SJSA1 (cell line): ENCODE data around the gene CPNE6. TPM values are rescaled to one million over a fixed set of nuclear protein-coding genes. Genes with fewer than 3 reads are reported as not detected.

Experiments
- DNase-seq, 2 experiments: peaks; one replicate each; pipeline ENCODE4 v3.0.0-alpha.2; 2015 to 2020; ENCODE audit warnings: low spot score in 2 of 2, low read depth in 1 of 2
- H3K27ac ChIP-seq: fragments of 250-450 bp; sonication (Bioruptor Pico); 2 replicates; pipeline ENCODE4 v1.5.1; 2020; ENCODE audit warnings: mild to moderate bottlenecking, moderate library complexity
- H3K27me3 ChIP-seq: fragments of 250-450 bp; sonication (Bioruptor Pico); replicated peaks from 2 replicates; pipeline ENCODE4 v1.5.1; 2020; ENCODE audit warnings: mild to moderate bottlenecking, moderate library complexity
- H3K36me3 ChIP-seq: fragments of 250-450 bp; sonication (Bioruptor Pico); 2 replicates; pipeline ENCODE4 v1.5.1; 2020; ENCODE audit warnings: mild to moderate bottlenecking
- H3K4me1 ChIP-seq: fragments of 250-450 bp; sonication (Bioruptor Pico); replicated peaks from 2 replicates; pipeline ENCODE4 v1.6.1; 2021; ENCODE audit warnings: mild to moderate bottlenecking
- H3K4me3 ChIP-seq: fragments of 250-450 bp; sonication (Bioruptor Pico); 2 replicates; pipeline ENCODE4 v1.5.1; 2020; ENCODE audit warnings: mild to moderate bottlenecking
- H3K9me3 ChIP-seq: fragments of 250-450 bp; sonication (Bioruptor Pico); replicated peaks from 2 replicates; pipeline ENCODE4 v1.5.1; 2020; ENCODE audit warnings: mild to moderate bottlenecking
- total RNA-seq: library from RNA; depleted of rRNA; stranded (reverse); fragments of >200 nt; shearing (Covaris generic); gene quantifications from 2 replicates; pipeline ENCODE4 v1.2.3, GENCODE V29; 2014; rRNA removed

Gene CPNE6
- total RNA-seq, 1 experiment from 2014 or later: not detected

DNA sequence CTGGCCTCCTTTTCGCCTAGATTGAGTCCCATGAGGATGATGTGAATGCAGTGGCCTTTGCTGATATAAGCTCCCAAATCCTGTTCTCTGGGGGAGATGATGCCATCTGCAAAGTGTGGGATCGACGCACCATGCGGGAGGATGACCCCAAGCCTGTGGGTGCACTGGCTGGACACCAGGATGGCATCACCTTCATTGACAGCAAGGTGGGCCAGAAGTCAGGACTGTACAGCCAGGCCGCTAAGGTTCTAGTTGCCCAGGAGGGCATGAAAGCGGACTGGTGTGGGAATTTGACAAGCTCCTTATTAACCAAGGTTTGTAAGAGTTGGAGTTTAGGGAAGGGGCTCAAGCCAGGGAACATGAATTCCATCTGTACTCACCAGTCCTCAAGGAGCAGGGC is 48.3 kb downstream of the CPNE6 start:
- Histone ChIP-seq H3K27ac (no peak overlapping the region), H3K9me3 (no peaks in the 10 kb centered on the region), H3K27me3 (no peaks in the 10 kb centered on the region), H3K36me3 (peaks cover 30% of the 10 kb centered on the region), H3K4me3 (no peak overlapping the region), H3K4me1 (peaks cover 7% of the 10 kb centered on the region)
- no peak for DNase-seq

DNA sequence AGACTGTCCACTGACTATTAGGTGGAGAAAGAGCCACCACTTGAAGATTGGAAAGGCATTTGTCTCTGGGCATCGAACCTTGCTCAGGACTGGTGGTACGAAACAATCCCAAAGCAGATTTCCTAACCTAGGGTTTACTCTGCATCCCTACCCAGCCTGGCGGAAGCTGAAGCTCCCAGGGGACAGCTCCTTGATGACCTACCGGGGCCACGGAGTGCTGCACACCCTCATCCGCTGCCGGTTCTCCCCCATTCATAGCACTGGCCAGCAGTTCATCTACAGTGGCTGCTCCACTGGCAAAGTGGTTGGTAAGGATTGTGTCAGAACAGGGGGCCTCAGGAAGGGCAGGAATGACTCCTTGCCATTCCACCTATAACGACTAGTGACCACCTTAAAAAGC is 49.8 kb downstream of the CPNE6 start:
- H3K27ac ChIP-seq: no peak overlapping the region
- H3K4me3 ChIP-seq: no peak overlapping the region
- no peak for DNase-seq
- peaks cover 30% of the 10 kb centered on the region for H3K36me3 ChIP-seq
- H3K4me1 ChIP-seq: no peaks in the 10 kb centered on the region
- H3K9me3 ChIP-seq: no peaks in the 10 kb centered on the region
- H3K27me3 ChIP-seq: no peaks in the 10 kb centered on the region

DNA sequence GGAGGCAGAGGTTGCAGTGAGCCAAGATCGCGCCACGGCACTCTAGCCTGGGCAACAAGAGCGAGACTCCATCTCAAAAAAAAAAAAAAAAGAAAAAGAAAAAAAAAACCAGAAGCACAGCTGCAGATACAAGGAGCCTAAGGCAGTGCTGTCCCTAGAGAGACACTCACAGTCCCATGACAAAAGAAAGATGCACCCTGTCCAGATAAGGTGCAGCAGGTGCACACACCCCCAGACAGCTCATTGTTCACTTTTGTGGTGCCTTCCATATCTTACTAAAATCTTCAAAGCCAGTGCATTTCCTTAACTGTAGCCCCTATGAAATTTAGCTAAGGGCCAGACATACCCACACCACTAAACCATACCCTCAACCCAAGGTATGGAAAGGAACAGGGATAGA is 51.1 kb downstream of the CPNE6 start:
- Histone ChIP-seq H3K27ac (no peak overlapping the region), H3K4me1 (no peaks in the 10 kb centered on the region), H3K9me3 (no peaks in the 10 kb centered on the region), H3K4me3 (no peak overlapping the region), H3K27me3 (no peaks in the 10 kb centered on the region), H3K36me3 (peaks cover 20% of the 10 kb centered on the region)
- no peak for DNase-seq

DNA sequence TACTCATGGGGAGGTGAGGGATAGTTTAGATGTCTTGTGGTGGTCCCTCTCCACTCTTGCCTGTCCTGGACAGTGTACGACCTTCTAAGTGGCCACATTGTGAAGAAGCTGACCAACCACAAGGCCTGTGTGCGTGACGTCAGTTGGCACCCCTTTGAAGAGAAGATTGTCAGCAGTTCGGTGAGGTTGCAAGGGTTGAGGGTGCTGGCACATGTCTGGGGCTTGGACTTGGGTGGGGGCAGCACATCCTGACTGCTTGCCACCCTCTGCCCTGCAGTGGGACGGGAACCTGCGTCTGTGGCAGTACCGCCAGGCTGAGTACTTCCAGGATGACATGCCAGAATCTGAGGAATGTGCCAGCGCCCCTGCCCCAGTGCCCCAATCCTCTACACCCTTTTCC is 51.5 kb downstream of the CPNE6 start:
- no peaks in the 10 kb centered on the region for H3K27me3 ChIP-seq
- H3K27ac ChIP-seq: no peak overlapping the region
- H3K9me3 ChIP-seq: no peaks in the 10 kb centered on the region
- H3K36me3 ChIP-seq: peaks cover 18% of the 10 kb centered on the region
- no peak for DNase-seq
- H3K4me1 ChIP-seq: no peaks in the 10 kb centered on the region
- no peak overlapping the region for H3K4me3 ChIP-seq

DNA sequence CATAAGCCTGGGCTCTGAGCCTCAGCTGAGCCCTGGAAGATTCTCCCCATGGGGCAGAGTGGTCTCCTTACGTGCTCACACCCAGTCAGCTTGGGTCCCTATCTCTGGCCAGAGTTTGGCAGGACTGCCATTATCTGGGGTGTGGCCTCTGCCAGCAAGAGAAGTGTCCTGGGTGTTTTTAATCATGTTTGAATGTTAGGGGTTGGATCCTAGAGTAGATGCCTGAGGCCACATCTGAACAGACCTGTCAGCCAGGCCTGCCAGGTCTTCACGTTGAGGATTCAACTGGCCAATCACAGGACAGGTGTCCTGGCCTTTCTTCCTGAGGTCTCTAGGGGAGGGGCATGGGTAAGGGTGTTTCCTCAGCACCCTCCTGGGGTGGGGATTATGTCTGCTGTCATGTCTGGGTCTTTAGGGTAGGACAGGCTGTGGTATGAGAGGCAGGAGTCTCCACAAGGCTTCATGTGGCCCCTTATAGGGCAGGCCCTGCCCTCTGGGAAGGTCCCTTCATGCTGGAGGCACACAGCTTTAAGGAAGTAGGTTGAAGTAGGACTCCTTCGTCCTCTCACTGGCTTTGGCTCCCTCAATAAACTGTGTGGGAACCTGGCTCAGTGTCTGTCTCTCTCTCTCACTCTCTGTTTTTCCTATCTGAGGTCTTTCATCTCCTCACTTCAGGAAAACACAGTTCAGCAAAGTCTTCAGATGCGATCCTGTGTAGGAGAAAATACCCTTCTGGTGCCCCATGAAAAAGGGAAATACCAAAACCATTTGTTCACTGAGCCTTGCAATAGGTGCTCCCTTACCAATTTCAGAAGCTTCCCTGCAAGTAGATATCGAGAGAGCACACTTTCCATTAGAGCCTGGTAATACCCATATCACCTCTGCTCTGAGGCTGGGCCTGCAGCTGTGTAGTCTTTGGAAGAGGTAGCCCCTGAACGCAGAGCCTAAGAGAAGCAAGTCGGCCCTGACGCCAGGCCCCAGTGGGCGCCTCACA is 52.4 kb downstream of the CPNE6 start:
- Histone ChIP-seq H3K9me3 (no peaks in the 10 kb centered on the region), H3K36me3 (peaks cover 14% of the 10 kb centered on the region), H3K27me3 (no peaks in the 10 kb centered on the region), H3K4me3 (no peak overlapping the region), H3K27ac (no peak overlapping the region), H3K4me1 (no peaks in the 10 kb centered on the region)
- no peak for DNase-seq

DNA sequence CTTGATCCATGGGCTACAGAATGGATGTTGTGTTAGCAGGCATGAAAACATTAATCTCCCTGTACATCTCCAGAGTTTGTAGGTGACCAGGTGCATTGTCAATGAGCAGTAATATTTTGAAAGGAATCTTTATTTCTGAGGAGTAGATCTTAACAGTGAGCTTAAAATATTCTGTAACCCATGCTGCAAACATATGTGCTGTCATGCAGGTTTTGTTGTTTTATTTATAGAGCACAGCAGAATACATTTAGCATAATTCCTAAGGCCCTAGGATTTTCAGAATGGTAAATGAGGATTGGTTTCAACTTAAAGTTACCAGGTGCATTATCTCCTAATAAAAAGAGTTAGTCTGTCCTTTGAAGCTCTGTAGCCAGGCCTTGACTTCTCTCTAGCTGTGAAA is 55.6 kb downstream of the CPNE6 start:
- H3K4me1 ChIP-seq: no peaks in the 10 kb centered on the region
- no peaks in the 10 kb centered on the region for H3K9me3 ChIP-seq
- no peaks in the 10 kb centered on the region; the same call in 1 of the 2 replicates for H3K36me3 ChIP-seq
- DNase-seq: no peak
- no peak overlapping the region for H3K4me3 ChIP-seq
- H3K27ac ChIP-seq: no peak overlapping the region
- no peaks in the 10 kb centered on the region for H3K27me3 ChIP-seq

DNA sequence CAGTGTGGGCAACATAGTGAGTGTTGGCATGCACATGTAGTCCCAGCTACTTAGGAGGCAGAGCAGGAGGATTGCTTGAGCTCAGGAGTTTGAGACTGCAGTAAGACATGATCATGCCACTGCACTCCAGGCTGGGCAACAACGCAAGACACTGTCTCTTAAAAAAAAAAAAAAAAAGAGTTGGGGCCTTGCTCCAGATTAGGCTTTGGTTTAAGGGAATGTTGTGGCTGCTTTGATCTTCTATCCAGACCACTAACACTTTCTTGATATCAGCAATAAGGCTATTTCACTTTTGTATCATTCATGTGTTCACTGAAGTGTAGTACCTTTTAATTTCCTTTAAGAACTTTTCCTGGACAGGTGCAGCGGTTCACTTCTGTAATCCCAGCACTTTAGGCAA is 56.3 kb downstream of the CPNE6 start:
- H3K36me3 ChIP-seq: no peaks in the 10 kb centered on the region
- no peaks in the 10 kb centered on the region for H3K27me3 ChIP-seq
- no peak for DNase-seq
- H3K27ac ChIP-seq: no peak overlapping the region
- no peak overlapping the region for H3K4me3 ChIP-seq
- no peaks in the 10 kb centered on the region for H3K9me3 ChIP-seq
- H3K4me1 ChIP-seq: no peaks in the 10 kb centered on the region

Other genes starting within 250 kb of the CPNE6 start
- gene DHRS4, start 117.8 kb upstream of the CPNE6 start, total RNA-seq: 42.8 and 58.2 TPM in 2 replicates
- 4.9 and 15.1 TPM in 2 replicates for gene DHRS4L2, start 82.6 kb upstream of the CPNE6 start, total RNA-seq
- not detected in 2 replicates for gene CARMIL3, start 19.6 kb upstream of the CPNE6 start, total RNA-seq
- 4.8 and 5.3 TPM in 2 replicates for gene PCK2, start 22.7 kb downstream of the CPNE6 start, total RNA-seq
- gene DCAF11, start 43.2 kb downstream of the CPNE6 start, total RNA-seq: 43.1 and 44.0 TPM in 2 replicates
- 1.4 TPM in 1 of 2 replicates, not detected in the other for gene NRL, start 43.4 kb downstream of the CPNE6 start, total RNA-seq
- 1.8 TPM in 1 of 2 replicates, not detected in the other for gene FITM1, start 59.1 kb downstream of the CPNE6 start, total RNA-seq
- gene PSME1, start 64.6 kb downstream of the CPNE6 start, total RNA-seq: 168 and 199 TPM in 2 replicates
- gene EMC9, start 70.0 kb downstream of the CPNE6 start, total RNA-seq: 11.1 and 24.5 TPM in 2 replicates
- 161 and 167 TPM in 2 replicates for gene PSME2, start 75.0 kb downstream of the CPNE6 start, total RNA-seq
- 40.3 and 135 TPM in 2 replicates for gene RNF31, start 75.9 kb downstream of the CPNE6 start, total RNA-seq
- gene IRF9, start 89.7 kb downstream of the CPNE6 start, total RNA-seq: 21.8 and 24.3 TPM in 2 replicates
- 0.47 and 6.8 TPM in 2 replicates for gene REC8, start 100.5 kb downstream of the CPNE6 start, total RNA-seq
- 25.1 and 27.6 TPM in 2 replicates for gene IPO4, start 117.3 kb downstream of the CPNE6 start, total RNA-seq
- 60.3 and 60.5 TPM in 2 replicates for gene TM9SF1, start 123.9 kb downstream of the CPNE6 start, total RNA-seq
- not detected in 2 replicates for gene TSSK4, start 134.1 kb downstream of the CPNE6 start, total RNA-seq
- gene CHMP4A, start 141.9 kb downstream of the CPNE6 start, total RNA-seq: 23.0 and 29.9 TPM in 2 replicates
- 13.6 and 30.8 TPM in 2 replicates for gene MDP1, start 144.5 kb downstream of the CPNE6 start, total RNA-seq
- gene NEDD8, start 160.8 kb downstream of the CPNE6 start, total RNA-seq: 234 and 316 TPM in 2 replicates
- 46.1 and 64.8 TPM in 2 replicates for gene GMPR2, start 161.4 kb downstream of the CPNE6 start, total RNA-seq
- gene TINF2, start 171.1 kb downstream of the CPNE6 start, total RNA-seq: 31.1 and 53.0 TPM in 2 replicates
- 0.76 TPM in 1 of 2 replicates, not detected in the other for gene TGM1, start 191.6 kb downstream of the CPNE6 start, total RNA-seq
- gene RABGGTA, start 200.0 kb downstream of the CPNE6 start, total RNA-seq: 18.0 and 30.4 TPM in 2 replicates
- 5.4 and 20.5 TPM in 2 replicates for gene DHRS1, start 228.2 kb downstream of the CPNE6 start, total RNA-seq
- 15.3 and 16.2 TPM in 2 replicates for gene NOP9, start 228.3 kb downstream of the CPNE6 start, total RNA-seq
- not detected in 2 replicates for gene CIDEB, start 236.4 kb downstream of the CPNE6 start, total RNA-seq
- gene LTB4R2, start 238.6 kb downstream of the CPNE6 start, total RNA-seq: 3.1 and 10.1 TPM in 2 replicates
- 0.81 and 2.1 TPM in 2 replicates for gene LTB4R, start 239.9 kb downstream of the CPNE6 start, total RNA-seq